ENCODE data around the gene PTPRD. TPM values are rescaled to one million over a fixed set of nuclear protein-coding genes. Genes with fewer than 3 reads are reported as not detected.

PTPRD gene
- total and polyA plus RNA-seq, 2 experiments from 2014 or later = 11.5 to 58.0 TPM

DNA sequence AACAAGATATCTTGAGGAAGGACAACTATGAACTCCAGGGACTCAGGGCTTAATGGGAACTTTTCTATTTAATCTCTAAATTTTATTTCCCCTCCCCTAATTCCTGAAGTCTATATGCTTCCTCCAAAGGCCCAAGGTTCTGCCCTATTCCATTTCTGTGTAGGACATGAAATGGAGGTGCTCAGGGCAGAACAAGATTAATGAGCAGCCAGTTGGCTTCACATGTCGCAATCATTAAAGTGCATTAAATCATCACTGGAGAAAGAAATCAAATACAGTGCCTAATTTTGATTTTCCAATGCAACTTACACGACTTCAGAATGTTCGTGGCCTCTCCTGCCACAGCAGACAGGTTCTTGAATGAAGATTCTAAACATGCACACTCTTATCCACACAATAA lies 862.1 kb downstream of the PTPRD start:
- Histone ChIP-seq H4K20me1 (replicated peaks; ENCODE audit: insufficient read depth) (no peaks in the 10 kb centered on the region), H3K4me1 (ENCODE audit: insufficient read depth) (no peaks in the 10 kb centered on the region), H2AFZ (no peak overlapping the region), H3K9me2 (ENCODE audit: insufficient read depth) (no peaks in the 10 kb centered on the region), H3K4me2 (no peak overlapping the region), H3K27me3 (ENCODE audit: insufficient read depth) (no peaks in the 10 kb centered on the region), H3F3A (replicated peaks; ENCODE audit: low read depth) (no peaks in the 10 kb centered on the region), H3K36me3 (ENCODE audit: insufficient read depth) (no peaks in the 10 kb centered on the region), H3K27ac (ENCODE audit: low read depth) (no peak overlapping the region), H3K4me3 (no peak overlapping the region), H3K79me2 (replicated peaks; ENCODE audit: insufficient read depth) (no peaks in the 10 kb centered on the region)
- H3K27me3 Mint-ChIP-seq (ENCODE audit: insufficient read depth, low read depth, poor library complexity) = no peaks in the 10 kb centered on the region
- no peaks in the 10 kb centered on the region for H3K36me3 Mint-ChIP-seq (ENCODE audit: low read depth)
- H3K27ac Mint-ChIP-seq = no peak overlapping the region
- TF ChIP-seq STAT1 (IDR thresholded peaks at IDR 0.05; ENCODE audit: unreplicated experiment) = no peak
- TF ChIP-seq CREB1 (CRISPR knock-in tag; IDR thresholded peaks at IDR 0.05; ENCODE audit: low read depth) = no peak
- TF ChIP-seq, protein P1, sequence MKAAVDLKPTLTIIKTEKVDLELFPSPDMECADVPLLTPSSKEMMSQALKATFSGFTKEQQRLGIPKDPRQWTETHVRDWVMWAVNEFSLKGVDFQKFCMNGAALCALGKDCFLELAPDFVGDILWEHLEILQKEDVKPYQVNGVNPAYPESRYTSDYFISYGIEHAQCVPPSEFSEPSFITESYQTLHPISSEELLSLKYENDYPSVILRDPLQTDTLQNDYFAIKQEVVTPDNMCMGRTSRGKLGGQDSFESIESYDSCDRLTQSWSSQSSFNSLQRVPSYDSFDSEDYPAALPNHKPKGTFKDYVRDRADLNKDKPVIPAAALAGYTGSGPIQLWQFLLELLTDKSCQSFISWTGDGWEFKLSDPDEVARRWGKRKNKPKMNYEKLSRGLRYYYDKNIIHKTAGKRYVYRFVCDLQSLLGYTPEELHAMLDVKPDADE (IDR thresholded peaks at IDR 0.05) = no peak
- TF ChIP-seq, protein P2, sequence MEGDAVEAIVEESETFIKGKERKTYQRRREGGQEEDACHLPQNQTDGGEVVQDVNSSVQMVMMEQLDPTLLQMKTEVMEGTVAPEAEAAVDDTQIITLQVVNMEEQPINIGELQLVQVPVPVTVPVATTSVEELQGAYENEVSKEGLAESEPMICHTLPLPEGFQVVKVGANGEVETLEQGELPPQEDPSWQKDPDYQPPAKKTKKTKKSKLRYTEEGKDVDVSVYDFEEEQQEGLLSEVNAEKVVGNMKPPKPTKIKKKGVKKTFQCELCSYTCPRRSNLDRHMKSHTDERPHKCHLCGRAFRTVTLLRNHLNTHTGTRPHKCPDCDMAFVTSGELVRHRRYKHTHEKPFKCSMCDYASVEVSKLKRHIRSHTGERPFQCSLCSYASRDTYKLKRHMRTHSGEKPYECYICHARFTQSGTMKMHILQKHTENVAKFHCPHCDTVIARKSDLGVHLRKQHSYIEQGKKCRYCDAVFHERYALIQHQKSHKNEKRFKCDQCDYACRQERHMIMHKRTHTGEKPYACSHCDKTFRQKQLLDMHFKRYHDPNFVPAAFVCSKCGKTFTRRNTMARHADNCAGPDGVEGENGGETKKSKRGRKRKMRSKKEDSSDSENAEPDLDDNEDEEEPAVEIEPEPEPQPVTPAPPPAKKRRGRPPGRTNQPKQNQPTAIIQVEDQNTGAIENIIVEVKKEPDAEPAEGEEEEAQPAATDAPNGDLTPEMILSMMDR (conservative IDR thresholded peaks at IDR 0.05; ENCODE audit: low read depth in 2 of 2) = no peak
- TF ChIP-seq POLR2AphosphoS5 (IDR thresholded peaks at IDR 0.05; ENCODE audit: low read depth) = no peak
- TF ChIP-seq EZH2phosphoT487 (IDR thresholded peaks at IDR 0.05; ENCODE audit: unreplicated experiment) = no peak
- no peak for TF ChIP-seq EZH2 (IDR thresholded peaks at IDR 0.05; ENCODE audit: low read depth, unreplicated experiment)
- TF ChIP-seq NANOG (IDR thresholded peaks at IDR 0.05; ENCODE audit: borderline replicate concordance) = no peak
- TF ChIP-seq ZNF114 (CRISPR knock-in tag; IDR thresholded peaks at IDR 0.05) = no peak
- TF ChIP-seq JUNB (IDR thresholded peaks at IDR 0.05; ENCODE audit: unreplicated experiment) = no peak
- TF ChIP-seq, protein P3, sequence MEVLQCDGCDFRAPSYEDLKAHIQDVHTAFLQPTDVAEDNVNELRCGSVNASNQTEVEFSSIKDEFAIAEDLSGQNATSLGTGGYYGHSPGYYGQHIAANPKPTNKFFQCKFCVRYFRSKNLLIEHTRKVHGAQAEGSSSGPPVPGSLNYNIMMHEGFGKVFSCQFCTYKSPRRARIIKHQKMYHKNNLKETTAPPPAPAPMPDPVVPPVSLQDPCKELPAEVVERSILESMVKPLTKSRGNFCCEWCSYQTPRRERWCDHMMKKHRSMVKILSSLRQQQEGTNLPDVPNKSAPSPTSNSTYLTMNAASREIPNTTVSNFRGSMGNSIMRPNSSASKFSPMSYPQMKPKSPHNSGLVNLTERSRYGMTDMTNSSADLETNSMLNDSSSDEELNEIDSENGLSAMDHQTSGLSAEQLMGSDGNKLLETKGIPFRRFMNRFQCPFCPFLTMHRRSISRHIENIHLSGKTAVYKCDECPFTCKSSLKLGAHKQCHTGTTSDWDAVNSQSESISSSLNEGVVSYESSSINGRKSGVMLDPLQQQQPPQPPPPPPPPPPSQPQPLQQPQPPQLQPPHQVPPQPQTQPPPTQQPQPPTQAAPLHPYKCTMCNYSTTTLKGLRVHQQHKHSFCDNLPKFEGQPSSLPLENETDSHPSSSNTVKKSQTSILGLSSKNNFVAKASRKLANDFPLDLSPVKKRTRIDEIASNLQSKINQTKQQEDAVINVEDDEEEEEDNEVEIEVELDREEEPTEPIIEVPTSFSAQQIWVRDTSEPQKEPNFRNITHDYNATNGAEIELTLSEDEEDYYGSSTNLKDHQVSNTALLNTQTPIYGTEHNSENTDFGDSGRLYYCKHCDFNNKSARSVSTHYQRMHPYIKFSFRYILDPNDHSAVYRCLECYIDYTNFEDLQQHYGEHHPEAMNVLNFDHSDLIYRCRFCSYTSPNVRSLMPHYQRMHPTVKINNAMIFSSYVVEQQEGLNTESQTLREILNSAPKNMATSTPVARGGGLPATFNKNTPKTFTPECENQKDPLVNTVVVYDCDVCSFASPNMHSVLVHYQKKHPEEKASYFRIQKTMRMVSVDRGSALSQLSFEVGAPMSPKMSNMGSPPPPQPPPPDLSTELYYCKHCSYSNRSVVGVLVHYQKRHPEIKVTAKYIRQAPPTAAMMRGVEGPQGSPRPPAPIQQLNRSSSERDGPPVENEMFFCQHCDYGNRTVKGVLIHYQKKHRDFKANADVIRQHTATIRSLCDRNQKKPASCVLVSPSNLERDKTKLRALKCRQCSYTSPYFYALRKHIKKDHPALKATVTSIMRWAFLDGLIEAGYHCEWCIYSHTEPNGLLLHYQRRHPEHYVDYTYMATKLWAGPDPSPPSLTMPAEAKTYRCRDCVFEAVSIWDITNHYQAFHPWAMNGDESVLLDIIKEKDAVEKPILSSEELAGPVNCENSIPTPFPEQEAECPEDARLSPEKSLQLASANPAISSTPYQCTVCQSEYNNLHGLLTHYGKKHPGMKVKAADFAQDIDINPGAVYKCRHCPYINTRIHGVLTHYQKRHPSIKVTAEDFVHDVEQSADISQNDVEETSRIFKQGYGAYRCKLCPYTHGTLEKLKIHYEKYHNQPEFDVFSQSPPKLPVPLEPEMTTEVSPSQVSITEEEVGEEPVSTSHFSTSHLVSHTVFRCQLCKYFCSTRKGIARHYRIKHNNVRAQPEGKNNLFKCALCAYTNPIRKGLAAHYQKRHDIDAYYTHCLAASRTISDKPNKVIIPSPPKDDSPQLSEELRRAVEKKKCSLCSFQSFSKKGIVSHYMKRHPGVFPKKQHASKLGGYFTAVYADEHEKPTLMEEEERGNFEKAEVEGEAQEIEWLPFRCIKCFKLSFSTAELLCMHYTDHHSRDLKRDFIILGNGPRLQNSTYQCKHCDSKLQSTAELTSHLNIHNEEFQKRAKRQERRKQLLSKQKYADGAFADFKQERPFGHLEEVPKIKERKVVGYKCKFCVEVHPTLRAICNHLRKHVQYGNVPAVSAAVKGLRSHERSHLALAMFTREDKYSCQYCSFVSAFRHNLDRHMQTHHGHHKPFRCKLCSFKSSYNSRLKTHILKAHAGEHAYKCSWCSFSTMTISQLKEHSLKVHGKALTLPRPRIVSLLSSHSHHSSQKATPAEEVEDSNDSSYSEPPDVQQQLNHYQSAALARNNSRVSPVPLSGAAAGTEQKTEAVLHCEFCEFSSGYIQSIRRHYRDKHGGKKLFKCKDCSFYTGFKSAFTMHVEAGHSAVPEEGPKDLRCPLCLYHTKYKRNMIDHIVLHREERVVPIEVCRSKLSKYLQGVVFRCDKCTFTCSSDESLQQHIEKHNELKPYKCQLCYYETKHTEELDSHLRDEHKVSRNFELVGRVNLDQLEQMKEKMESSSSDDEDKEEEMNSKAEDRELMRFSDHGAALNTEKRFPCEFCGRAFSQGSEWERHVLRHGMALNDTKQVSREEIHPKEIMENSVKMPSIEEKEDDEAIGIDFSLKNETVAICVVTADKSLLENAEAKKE (CRISPR knock-in tag; IDR thresholded peaks at IDR 0.05) = no peak
- TF ChIP-seq, protein P4, sequence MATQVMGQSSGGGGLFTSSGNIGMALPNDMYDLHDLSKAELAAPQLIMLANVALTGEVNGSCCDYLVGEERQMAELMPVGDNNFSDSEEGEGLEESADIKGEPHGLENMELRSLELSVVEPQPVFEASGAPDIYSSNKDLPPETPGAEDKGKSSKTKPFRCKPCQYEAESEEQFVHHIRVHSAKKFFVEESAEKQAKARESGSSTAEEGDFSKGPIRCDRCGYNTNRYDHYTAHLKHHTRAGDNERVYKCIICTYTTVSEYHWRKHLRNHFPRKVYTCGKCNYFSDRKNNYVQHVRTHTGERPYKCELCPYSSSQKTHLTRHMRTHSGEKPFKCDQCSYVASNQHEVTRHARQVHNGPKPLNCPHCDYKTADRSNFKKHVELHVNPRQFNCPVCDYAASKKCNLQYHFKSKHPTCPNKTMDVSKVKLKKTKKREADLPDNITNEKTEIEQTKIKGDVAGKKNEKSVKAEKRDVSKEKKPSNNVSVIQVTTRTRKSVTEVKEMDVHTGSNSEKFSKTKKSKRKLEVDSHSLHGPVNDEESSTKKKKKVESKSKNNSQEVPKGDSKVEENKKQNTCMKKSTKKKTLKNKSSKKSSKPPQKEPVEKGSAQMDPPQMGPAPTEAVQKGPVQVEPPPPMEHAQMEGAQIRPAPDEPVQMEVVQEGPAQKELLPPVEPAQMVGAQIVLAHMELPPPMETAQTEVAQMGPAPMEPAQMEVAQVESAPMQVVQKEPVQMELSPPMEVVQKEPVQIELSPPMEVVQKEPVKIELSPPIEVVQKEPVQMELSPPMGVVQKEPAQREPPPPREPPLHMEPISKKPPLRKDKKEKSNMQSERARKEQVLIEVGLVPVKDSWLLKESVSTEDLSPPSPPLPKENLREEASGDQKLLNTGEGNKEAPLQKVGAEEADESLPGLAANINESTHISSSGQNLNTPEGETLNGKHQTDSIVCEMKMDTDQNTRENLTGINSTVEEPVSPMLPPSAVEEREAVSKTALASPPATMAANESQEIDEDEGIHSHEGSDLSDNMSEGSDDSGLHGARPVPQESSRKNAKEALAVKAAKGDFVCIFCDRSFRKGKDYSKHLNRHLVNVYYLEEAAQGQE (IDR thresholded peaks at IDR 0.05; ENCODE audit: unreplicated experiment) = no peak
- no peak for ATAC-seq
- H3K9me3 Mint-ChIP-seq = no peaks in the 10 kb centered on the region
- peaks cover 18% of the 10 kb centered on the region for H3K4me1 Mint-ChIP-seq
- DNase-seq (ENCODE audit: low spot score) = no peak
- H3K4me3 Mint-ChIP-seq = no peak overlapping the region
